ENCODE results near the gene HS3ST3A1.
"Not testable (repeated sequence)": the region's sequence is repeated elsewhere in the genome, so short reads cannot be mapped to it uniquely, and the experiment has no call there.

HS3ST3A1 gene

GRCh38 chr17:13575922-13576419, 25.8 kb downstream of the HS3ST3A1 start:
- no peak for DNase-seq

GRCh38 chr17:13575466-13575865, 26.3 kb downstream of the HS3ST3A1 start:
- DNase-seq = no peak

- no peak for DNase-seq
Observed at GRCh38 chr17:13572581-13572980, 29.1 kb downstream of the HS3ST3A1 start.

GRCh38 chr17:13569398-13570123, 32.2 kb downstream of the HS3ST3A1 start:
- DNase-seq = no peak

GRCh38 chr17:13568582-13569397, 32.9 kb downstream of the HS3ST3A1 start:
- no peak for DNase-seq

- DNase-seq = no peak
Observed at GRCh38 chr17:13563866-13564265, 37.9 kb downstream of the HS3ST3A1 start.

- peak in 1 of 51 donors; percentile 12 for DNase-seq
Observed at GRCh38 chr17:13562271-13562800, 39.4 kb downstream of the HS3ST3A1 start.

GRCh38 chr17:13561606-13562270, 40.0 kb downstream of the HS3ST3A1 start:
- no peak for DNase-seq

GRCh38 chr17:13560935-13561334, 40.8 kb downstream of the HS3ST3A1 start:
- DNase-seq = no peak

- DNase-seq = no peak
Observed at GRCh38 chr17:13558588-13558987, 43.1 kb downstream of the HS3ST3A1 start.

GRCh38 chr17:13557077-13557476, 44.7 kb downstream of the HS3ST3A1 start:
- DNase-seq = no peak

- DNase-seq = no peak
Observed at GRCh38 chr17:13554231-13554630, 47.5 kb downstream of the HS3ST3A1 start.

- no peak for DNase-seq
Observed at GRCh38 chr17:13550291-13550690, 51.4 kb downstream of the HS3ST3A1 start.

- not testable (repeated sequence) for DNase-seq
Observed at GRCh38 chr17:13548576-13548975, 53.2 kb downstream of the HS3ST3A1 start.

- DNase-seq = no peak
Observed at GRCh38 chr17:13546851-13547250, 54.9 kb downstream of the HS3ST3A1 start.

GRCh38 chr17:13545941-13546340, 55.8 kb downstream of the HS3ST3A1 start:
- no peak for DNase-seq

- DNase-seq = no peak
Observed at GRCh38 chr17:13544765-13545164, 57.0 kb downstream of the HS3ST3A1 start.

GRCh38 chr17:13544292-13544691, 57.4 kb downstream of the HS3ST3A1 start:
- peak in 14 of 51 donors; percentile 0 to 55 (median 32) for DNase-seq

GRCh38 chr17:13542636-13543035, 59.1 kb downstream of the HS3ST3A1 start:
- no peak for DNase-seq

GRCh38 chr17:13541032-13541480, 60.7 kb downstream of the HS3ST3A1 start:
- no peak for DNase-seq

GRCh38 chr17:13540546-13540945, 61.2 kb downstream of the HS3ST3A1 start:
- DNase-seq = no peak

GRCh38 chr17:13539421-13539820, 62.3 kb downstream of the HS3ST3A1 start:
- no peak for DNase-seq

Measured in hypothalamus (tissue), 51 donors.